ENCODE results near the gene HEPACAM2. TPM values are rescaled to one million over a fixed set of nuclear protein-coding genes. Genes with fewer than 3 reads are reported as not detected.

The HEPACAM2 gene
- total and polyA plus RNA-seq, 2 experiments from 2014 or later: 14.0 to 15.7 TPM

DNA sequence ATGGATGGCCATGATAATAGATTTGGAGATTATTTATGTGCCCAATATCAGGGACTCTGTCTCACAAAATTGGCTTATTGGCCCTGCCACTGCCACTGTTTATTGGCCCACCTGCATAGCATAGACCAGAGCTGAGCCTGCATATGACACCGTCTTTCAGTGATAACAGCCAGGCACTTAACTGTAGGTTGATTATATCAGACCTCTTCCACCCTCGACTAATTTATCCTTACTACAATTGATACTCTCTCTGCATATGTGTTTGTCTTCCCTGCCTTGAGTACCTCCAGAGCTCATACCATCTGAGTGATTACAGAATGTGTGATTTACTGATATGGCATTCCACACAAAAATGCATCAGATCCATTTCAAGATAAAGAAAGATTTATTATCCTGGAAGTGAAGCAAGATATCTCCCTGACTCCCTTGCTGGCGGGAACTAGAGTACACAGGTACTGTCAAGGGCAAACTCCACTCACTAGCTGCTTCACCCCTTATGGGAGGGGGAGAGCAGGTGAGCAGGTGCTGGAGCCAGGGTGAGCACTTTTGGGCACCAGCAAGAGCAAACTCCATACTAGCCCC is 65.0 kb downstream of the HEPACAM2 start:
- H3K36me3 ChIP-seq (replicated peaks; ENCODE audit: insufficient read depth, low read depth): no peaks in the 10 kb centered on the region
- no peaks in the 10 kb centered on the region for H3K79me2 ChIP-seq
- peak overlapping the region; percentile 0 for H3K4me2 ChIP-seq
- no peaks in the 10 kb centered on the region for H3K27me3 ChIP-seq
- no peaks in the 10 kb centered on the region for H3K9me2 ChIP-seq (replicated peaks; ENCODE audit: insufficient read depth)
- no peak for TF ChIP-seq EZH2phosphoT487 (IDR thresholded peaks at IDR 0.05; ENCODE audit: low read depth, severe bottlenecking, unreplicated experiment)
- no peak for TF ChIP-seq EZH2 (IDR thresholded peaks at IDR 0.05; ENCODE audit: borderline replicate concordance)
- TF ChIP-seq, protein P1, sequence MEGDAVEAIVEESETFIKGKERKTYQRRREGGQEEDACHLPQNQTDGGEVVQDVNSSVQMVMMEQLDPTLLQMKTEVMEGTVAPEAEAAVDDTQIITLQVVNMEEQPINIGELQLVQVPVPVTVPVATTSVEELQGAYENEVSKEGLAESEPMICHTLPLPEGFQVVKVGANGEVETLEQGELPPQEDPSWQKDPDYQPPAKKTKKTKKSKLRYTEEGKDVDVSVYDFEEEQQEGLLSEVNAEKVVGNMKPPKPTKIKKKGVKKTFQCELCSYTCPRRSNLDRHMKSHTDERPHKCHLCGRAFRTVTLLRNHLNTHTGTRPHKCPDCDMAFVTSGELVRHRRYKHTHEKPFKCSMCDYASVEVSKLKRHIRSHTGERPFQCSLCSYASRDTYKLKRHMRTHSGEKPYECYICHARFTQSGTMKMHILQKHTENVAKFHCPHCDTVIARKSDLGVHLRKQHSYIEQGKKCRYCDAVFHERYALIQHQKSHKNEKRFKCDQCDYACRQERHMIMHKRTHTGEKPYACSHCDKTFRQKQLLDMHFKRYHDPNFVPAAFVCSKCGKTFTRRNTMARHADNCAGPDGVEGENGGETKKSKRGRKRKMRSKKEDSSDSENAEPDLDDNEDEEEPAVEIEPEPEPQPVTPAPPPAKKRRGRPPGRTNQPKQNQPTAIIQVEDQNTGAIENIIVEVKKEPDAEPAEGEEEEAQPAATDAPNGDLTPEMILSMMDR (IDR thresholded peaks at IDR 0.05; ENCODE audit: poor library complexity): no peak
- no peaks in the 10 kb centered on the region for H3K9me3 ChIP-seq (ENCODE audit: low read depth)
- no peak overlapping the region for H2AFZ ChIP-seq
- DNase-seq (ENCODE audit: low spot score): peak; percentile 30
- H3K4me1 ChIP-seq (ENCODE audit: insufficient read depth): no peaks in the 10 kb centered on the region
- peak overlapping the region; percentile 64 for H3K27ac ChIP-seq
- 25% methylated on average over 3 of the region's 3 CpGs for WGBS (ENCODE audit: low lambda C conversion rate, missing lambda C conversion rate)
- H4K20me1 ChIP-seq (ENCODE audit: insufficient read depth, poor library complexity, severe bottlenecking): no peaks in the 10 kb centered on the region
- no peak overlapping the region for H3K4me3 ChIP-seq

DNA sequence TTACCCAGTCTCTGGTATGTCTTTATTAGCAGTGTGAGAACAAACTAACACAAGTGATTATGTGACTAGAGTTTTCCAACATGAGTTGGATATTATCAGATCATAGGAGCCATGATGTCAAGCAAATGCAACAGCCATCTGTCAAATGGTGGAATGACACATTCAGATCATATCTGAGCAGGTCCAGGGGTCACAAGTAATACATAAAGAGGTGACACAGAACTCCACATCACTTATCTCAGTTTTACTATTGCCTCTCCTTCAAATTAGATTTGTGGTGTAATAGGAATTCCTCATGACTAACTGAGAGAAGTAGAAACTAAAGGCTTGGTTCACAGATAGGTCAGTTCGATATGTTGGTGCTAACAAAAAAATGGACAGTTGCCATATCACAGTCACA is 65.9 kb downstream of the HEPACAM2 start:
- Histone ChIP-seq H3K27me3 (no peaks in the 10 kb centered on the region), H3K36me3 (replicated peaks; ENCODE audit: insufficient read depth, low read depth) (no peaks in the 10 kb centered on the region), H4K20me1 (ENCODE audit: insufficient read depth, poor library complexity, severe bottlenecking) (no peaks in the 10 kb centered on the region), H2AFZ (no peak overlapping the region), H3K9me2 (replicated peaks; ENCODE audit: insufficient read depth) (no peaks in the 10 kb centered on the region), H3K4me2 (no peak overlapping the region), H3K79me2 (no peaks in the 10 kb centered on the region), H3K27ac (peak overlapping the region; percentile 64), H3K4me1 (ENCODE audit: insufficient read depth) (no peaks in the 10 kb centered on the region), H3K4me3 (no peak overlapping the region), H3K9me3 (ENCODE audit: low read depth) (no peaks in the 10 kb centered on the region)
- peak; percentile 45 for DNase-seq (ENCODE audit: low spot score)
- TF ChIP-seq, protein P1 (IDR thresholded peaks at IDR 0.05; ENCODE audit: poor library complexity): no peak
- TF ChIP-seq EZH2phosphoT487 (IDR thresholded peaks at IDR 0.05; ENCODE audit: low read depth, severe bottlenecking, unreplicated experiment) (no peak), EZH2 (IDR thresholded peaks at IDR 0.05; ENCODE audit: borderline replicate concordance) (no peak)
- WGBS (ENCODE audit: low lambda C conversion rate, missing lambda C conversion rate): 75% methylated on average over 1 of the region's 1 CpG

DNA sequence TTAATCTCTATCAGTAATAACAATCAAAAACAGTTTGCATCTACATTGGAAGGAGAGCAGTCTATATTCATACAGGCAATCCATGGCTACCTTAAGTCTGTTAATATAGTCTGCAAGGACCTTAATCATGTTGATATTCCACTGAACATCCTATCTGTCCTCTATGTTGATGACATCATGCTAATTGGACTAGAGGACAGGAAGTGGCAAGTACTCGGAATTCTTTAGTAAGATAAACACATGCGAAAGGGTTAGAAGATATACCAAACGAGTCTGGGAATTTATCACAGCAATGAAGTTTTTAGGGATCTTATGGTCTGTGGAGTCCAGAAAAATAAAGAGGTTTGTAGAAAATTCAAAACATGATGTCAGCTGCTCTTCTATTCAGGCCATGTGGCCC is 66.8 kb downstream of the HEPACAM2 start:
- H3K27ac ChIP-seq: peak overlapping the region; percentile 53
- WGBS (ENCODE audit: low lambda C conversion rate, missing lambda C conversion rate): 60% methylated on average over 3 of the region's 3 CpGs
- no peaks in the 10 kb centered on the region for H3K27me3 ChIP-seq
- H3K4me3 ChIP-seq: no peak overlapping the region
- no peaks in the 10 kb centered on the region for H4K20me1 ChIP-seq (ENCODE audit: insufficient read depth, poor library complexity, severe bottlenecking)
- no peak overlapping the region for H2AFZ ChIP-seq
- H3K9me2 ChIP-seq (replicated peaks; ENCODE audit: insufficient read depth): no peaks in the 10 kb centered on the region
- no peaks in the 10 kb centered on the region for H3K9me3 ChIP-seq (ENCODE audit: low read depth)
- no peaks in the 10 kb centered on the region for H3K36me3 ChIP-seq (replicated peaks; ENCODE audit: insufficient read depth, low read depth)
- H3K79me2 ChIP-seq: no peaks in the 10 kb centered on the region
- TF ChIP-seq EZH2 (IDR thresholded peaks at IDR 0.05; ENCODE audit: borderline replicate concordance) (no peak), EZH2phosphoT487 (IDR thresholded peaks at IDR 0.05; ENCODE audit: low read depth, severe bottlenecking, unreplicated experiment) (no peak)
- TF ChIP-seq, protein P1 (IDR thresholded peaks at IDR 0.05; ENCODE audit: poor library complexity): no peak
- DNase-seq (ENCODE audit: low spot score): no peak
- no peaks in the 10 kb centered on the region for H3K4me1 ChIP-seq (ENCODE audit: insufficient read depth)
- no peak overlapping the region for H3K4me2 ChIP-seq

All from hepatocyte (in vitro differentiated cells).